A673 (cell line): ENCODE data around the gene SRSF10. TPM values are rescaled to one million over a fixed set of nuclear protein-coding genes. Genes with fewer than 3 reads are reported as not detected.

ENCODE experiments used
- BruUV-seq: library from RNA; stranded (reverse); fragments of 400-500 nt; replicated peaks from 2 replicates; lab custom pipeline; 2021; lab: Mats Ljungman, UMichigan
- CTCF ChIA-PET: fragments of 300-600 bp; sonication (Branson Sonifier 250); formaldehyde crosslinking; loops from one replicate; lab custom pipeline; 2022; ENCODE audit warnings: antibody characterized with exemption; lab: Charles Lee
- POLR2A ChIA-PET: fragments of 300-600 bp; sonication (Branson Sonifier 250); formaldehyde crosslinking; loops from one replicate; lab custom pipeline; 2022; ENCODE audit warnings: antibody characterized with exemption; ENCODE audit not compliant: low non-redundant PET; lab: Charles Lee
- DNase-seq: peaks from one replicate; pipeline ENCODE4 v3.0.0-alpha.2; 2015; ENCODE audit warnings: low spot score
- H3K27ac ChIP-seq: fragments of 200-600 bp; sonication (generic); 2 replicates; pipeline ENCODE4 v1.5.1; 2016; ENCODE audit warnings: mixed run types, low read depth, mild to moderate bottlenecking, mixed read lengths, antibody characterized with exemption, low read length; ENCODE audit not compliant: poor library complexity, severe bottlenecking
- H3K27me3 ChIP-seq: fragments of 200-600 bp; sonication (generic); replicated peaks from 2 replicates; pipeline ENCODE4 v1.6.1; 2017; ENCODE audit warnings: mixed run types, low read depth, mild to moderate bottlenecking, mixed read lengths, antibody characterized with exemption, low read length; ENCODE audit not compliant: insufficient read depth, poor library complexity
- H3K36me3 ChIP-seq: fragments of 200-600 bp; sonication (generic); 2 replicates; pipeline ENCODE4 v1.6.1; 2016; ENCODE audit warnings: mixed run types, mild to moderate bottlenecking, mixed read lengths, antibody characterized with exemption, low read length; ENCODE audit not compliant: insufficient read depth, poor library complexity, severe bottlenecking
- H3K4me1 ChIP-seq: fragments of 200-600 bp; sonication (generic); 2 replicates; pipeline ENCODE4 v1.6.1; 2017; ENCODE audit warnings: mixed run types, mild to moderate bottlenecking, mixed read lengths, antibody characterized with exemption, low read length; ENCODE audit not compliant: insufficient read depth, poor library complexity, severe bottlenecking
- H3K4me3 ChIP-seq: fragments of 200-600 bp; sonication (generic); 2 replicates; pipeline ENCODE4 v1.5.1; 2016; ENCODE audit warnings: low read depth, mixed run types, mild to moderate bottlenecking, mixed read lengths, low read length; ENCODE audit not compliant: poor library complexity, severe bottlenecking
- H3K9me3 ChIP-seq: fragments of 200-600 bp; sonication (generic); 2 replicates; pipeline ENCODE4 v1.6.1; 2016; ENCODE audit warnings: mixed run types, low read depth, mild to moderate bottlenecking, mixed read lengths, antibody characterized with exemption, low read length; ENCODE audit not compliant: poor library complexity, severe bottlenecking
- CTCF ChIP-seq: fragments of 300-800, 200-600 bp; sonication (generic); conservative IDR thresholded peaks from 2 replicates; pipeline ENCODE4 v1.5.1; 2017; ENCODE audit warnings: low read depth, mild to moderate bottlenecking, antibody characterized with exemption, low read length, moderate library complexity, mixed read lengths
- EZH2 ChIP-seq: fragments of 200-600 bp; sonication (generic); IDR thresholded peaks from 2 replicates; pipeline ENCODE4 v1.6.1; 2017; ENCODE audit warnings: borderline replicate concordance, low read depth, mild to moderate bottlenecking, mixed read lengths, antibody characterized with exemption, low read length; ENCODE audit not compliant: poor library complexity, severe bottlenecking
- intact Hi-C: fragments of 100-400 bp; cut with micrococcal nuclease; formaldehyde crosslinking; loops from one replicate; pipeline ENCODE4 v1.10.0; 2022; ENCODE audit not compliant: unreplicated experiment
- total RNA-seq: library from RNA; stranded (reverse); gene quantifications from 2 replicates; pipeline ENCODE4 v1.2.3, GENCODE V29; 2021

Gene SRSF10
- total RNA-seq, 1 experiment from 2014 or later = 218 TPM

- H3K9me3 ChIP-seq = no peaks in the 10 kb centered on the region
- H3K27me3 ChIP-seq = no peaks in the 10 kb centered on the region
- POLR2A ChIA-PET = no interaction called here
- DNase-seq = no peak
- CTCF ChIA-PET = no interaction called here
- intact Hi-C loops = no loop called here
- H3K27ac ChIP-seq = peak overlapping the region; percentile 33
- H3K4me3 ChIP-seq = no peak overlapping the region
- TF ChIP-seq CTCF (no peak), EZH2 (no peak)
- BruUV-seq = no TSS peak
- no peaks in the 10 kb centered on the region for H3K4me1 ChIP-seq
- peaks cover 81% of the 10 kb centered on the region for H3K36me3 ChIP-seq
Observed at GRCh38 chr1:23964235-23964668, 15.9 kb downstream of the SRSF10 start.

GRCh38 chr1:23963617-23964234 lies 16.4 kb downstream of the SRSF10 start:
- ChIA-PET CTCF (no interaction called here), POLR2A (interaction anchor here (0.5 kb wide), 1 partner anchor 781 kb away, joined by 3 read pairs; the partner anchor contains the start of gene CLIC4)
- DNase-seq = no peak
- Histone ChIP-seq H3K27me3 (no peaks in the 10 kb centered on the region), H3K27ac (no peak overlapping the region), H3K4me3 (no peak overlapping the region), H3K36me3 (peaks cover 76% of the 10 kb centered on the region), H3K9me3 (no peaks in the 10 kb centered on the region), H3K4me1 (peaks cover under 1% of the 10 kb centered on the region)
- intact Hi-C loops = no loop called here
- no TSS peak for BruUV-seq
- TF ChIP-seq EZH2 = no peak
- no peak for TF ChIP-seq CTCF

GRCh38 chr1:23960291-23961020 lies 19.7 kb downstream of the SRSF10 start:
- intact Hi-C loops = no loop called here
- Histone ChIP-seq H3K9me3 (no peaks in the 10 kb centered on the region), H3K4me3 (peak overlapping the region; percentile 87), H3K36me3 (peaks cover 45% of the 10 kb centered on the region), H3K27me3 (no peaks in the 10 kb centered on the region), H3K27ac (peak overlapping the region; percentile 99), H3K4me1 (peaks cover 23% of the 10 kb centered on the region)
- no peak for DNase-seq
- TF ChIP-seq CTCF = no peak
- no peak for TF ChIP-seq EZH2
- ChIA-PET CTCF (no interaction called here), POLR2A (interaction anchor here (0.5 to 0.6 kb wide), 2 partner anchors 60 to 83 kb away, joined by 3 to 6 read pairs; no protein-coding TSS in a partner anchor)
- no TSS peak for BruUV-seq
